NCI-H1694 treated with DMSO at 0.1 percent for 48 hours (cell line): Measurements from ENCODE around the gene ALOX15.
"Not testable (repeated sequence)": the region's sequence is repeated elsewhere in the genome, so short reads cannot be mapped to it uniquely, and the experiment has no call there.

Experiments used
- DNase-seq: peaks from one replicate; lab custom pipeline; 2025; lab: John Stamatoyannopoulos, UW

ALOX15 gene

DNA sequence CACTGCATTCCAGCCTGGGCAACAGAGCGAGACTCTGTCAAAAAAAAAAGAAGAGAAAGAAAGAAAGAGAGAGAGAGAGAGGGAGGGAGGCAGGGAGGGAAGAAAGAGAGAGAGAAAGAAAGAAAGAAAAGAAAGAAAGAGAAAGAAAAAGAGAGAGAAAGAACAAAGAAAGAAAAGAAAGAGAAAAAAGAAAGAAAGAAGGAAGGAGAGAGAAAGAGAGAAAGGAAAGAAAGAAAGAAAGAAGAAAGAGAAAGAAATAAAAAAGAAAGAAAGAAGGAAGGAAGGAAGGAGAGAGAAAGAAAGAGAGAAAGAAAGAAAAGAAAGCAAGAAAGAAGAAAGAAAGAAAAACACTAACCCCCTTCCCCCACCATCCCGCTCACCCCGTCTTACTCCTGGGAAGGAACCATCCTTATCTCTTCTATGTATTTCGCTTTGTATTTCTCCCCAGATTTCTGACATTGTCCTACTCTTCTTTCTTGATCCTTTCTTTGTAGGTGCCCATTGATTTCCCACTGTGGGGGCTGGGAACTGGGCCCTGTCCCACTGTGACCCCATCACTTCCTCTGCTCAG lies 20.9 kb downstream of the ALOX15 start:
- DNase-seq = no peak

GRCh38 chr17:4617590-4618351 lies 23.7 kb downstream of the ALOX15 start:
- DNase-seq = no peak

DNA sequence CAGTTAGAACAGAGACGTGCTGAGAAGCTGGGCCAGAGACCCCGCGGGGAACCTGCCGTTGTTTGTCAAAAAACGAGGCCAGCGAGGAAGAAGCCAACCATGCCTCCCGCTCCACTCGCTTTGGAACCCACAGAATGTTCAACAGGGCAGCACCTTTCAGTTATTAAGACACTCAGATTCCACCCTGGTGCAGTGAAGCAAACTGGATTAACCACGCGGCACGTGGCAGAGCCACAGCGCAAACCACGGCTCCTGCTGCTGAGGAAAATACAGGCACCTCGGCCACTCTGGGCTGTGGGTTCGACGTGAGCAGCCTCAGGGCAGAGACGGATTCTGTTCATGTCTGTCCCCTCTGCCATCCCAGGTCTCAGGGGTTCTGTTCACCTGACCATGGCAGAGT lies 24.4 kb downstream of the ALOX15 start:
- DNase-seq = no peak

- no peak for DNase-seq
Measured at GRCh38 chr17:4616476-4616875, 25.0 kb downstream of the ALOX15 start.

DNA sequence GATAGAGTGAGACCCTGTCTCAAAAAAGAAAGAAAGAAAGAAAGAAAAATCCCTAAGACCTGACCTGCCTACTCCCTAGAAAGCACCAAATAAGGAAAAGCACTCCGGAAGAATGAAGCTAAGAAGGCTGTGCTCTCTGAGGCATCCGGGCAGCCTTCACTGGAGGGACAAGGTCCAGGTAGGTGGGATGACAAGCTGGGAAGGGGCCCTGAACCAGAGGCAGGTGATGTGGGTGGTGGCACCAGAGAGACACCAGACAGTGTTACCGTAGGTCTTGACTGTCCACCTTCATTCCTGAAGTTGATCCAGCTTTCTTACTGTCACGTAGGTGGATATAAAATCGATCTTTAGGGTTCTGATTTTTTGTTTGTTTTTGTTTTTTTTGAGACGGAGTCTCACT lies 30.8 kb downstream of the ALOX15 start:
- DNase-seq = no peak

DNA sequence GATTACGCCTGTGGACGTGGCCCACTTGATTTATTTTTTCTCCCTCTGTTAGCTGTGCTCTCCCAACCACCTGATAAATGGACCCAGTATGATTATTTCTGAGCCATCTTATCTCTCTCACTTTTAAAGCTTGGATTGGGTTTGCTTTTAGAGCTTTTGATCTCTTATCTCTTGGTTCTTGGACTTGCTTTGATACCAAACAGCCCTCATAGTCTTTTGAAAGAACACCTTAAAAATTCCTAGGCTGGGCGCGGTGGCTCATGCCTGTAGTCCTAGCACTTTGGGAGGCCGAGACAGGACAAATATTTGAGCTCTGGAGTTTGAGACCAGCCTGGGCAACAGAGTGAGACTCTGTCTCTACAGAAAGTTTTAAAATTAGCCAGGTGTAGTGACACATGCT lies 31.3 kb downstream of the ALOX15 start:
- no peak for DNase-seq

DNA sequence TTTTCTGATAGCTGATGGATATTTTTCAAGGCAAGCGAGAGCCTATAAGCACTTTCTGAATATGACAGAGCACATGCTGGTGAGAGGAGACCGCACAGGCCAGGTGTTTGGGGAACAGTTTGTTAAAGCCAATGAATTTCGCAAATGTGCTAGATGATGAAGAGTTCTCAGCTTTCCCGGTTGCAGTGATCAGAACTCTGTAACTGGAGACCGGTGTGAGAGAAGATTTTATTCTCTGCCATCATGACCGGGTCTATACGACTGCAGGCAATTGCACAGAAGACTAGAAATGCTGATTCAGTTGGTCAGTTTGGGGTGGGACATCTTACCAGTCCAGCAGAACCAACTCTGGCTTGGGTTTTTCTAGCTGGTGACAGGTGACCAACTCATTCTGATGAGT lies 31.7 kb downstream of the ALOX15 start:
- no peak for DNase-seq

DNA sequence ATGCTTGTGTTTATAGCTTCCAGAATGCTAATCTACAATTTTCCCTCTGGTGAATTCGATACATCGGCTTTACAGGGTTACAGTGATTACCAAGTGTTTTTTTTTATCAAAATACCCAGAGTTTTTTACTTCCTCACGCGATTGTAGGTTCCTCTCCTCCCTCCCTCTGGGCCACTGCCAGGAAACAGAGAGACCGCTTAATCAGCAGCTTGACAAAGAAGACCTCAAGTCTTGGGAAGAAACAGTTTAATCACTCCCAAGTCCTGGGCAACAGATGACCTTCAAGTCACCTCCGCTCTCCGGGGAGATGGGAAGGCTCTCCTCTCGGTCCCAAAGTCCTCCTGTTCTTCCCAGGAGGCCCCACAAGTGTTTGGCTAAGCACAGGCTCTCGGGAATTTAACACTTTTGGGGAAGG lies 33.7 kb downstream of the ALOX15 start:
- no peak for DNase-seq

- no peak for DNase-seq
Measured at GRCh38 chr17:4607261-4607741, 34.2 kb downstream of the ALOX15 start.

DNA sequence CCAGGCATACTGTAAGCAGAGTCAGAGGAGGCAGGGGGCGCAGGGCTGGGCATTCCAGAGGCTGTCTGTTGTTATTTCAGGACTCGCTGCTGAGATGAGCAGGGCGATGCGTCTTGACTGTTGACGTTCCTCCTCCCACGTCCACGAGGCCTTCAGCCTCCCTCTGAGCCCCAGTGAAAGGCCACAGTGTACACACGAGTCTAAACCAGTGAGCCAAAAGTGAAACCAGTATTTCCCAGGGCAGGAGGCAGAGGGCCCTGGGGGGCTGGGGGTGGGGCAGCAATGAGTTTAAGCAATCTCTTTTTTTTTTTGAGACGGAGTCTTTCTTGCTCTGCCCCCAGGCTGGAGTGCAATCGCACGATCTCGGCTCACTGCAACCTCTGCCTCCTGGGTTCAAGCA lies 35.7 kb downstream of the ALOX15 start:
- DNase-seq = no peak

DNA sequence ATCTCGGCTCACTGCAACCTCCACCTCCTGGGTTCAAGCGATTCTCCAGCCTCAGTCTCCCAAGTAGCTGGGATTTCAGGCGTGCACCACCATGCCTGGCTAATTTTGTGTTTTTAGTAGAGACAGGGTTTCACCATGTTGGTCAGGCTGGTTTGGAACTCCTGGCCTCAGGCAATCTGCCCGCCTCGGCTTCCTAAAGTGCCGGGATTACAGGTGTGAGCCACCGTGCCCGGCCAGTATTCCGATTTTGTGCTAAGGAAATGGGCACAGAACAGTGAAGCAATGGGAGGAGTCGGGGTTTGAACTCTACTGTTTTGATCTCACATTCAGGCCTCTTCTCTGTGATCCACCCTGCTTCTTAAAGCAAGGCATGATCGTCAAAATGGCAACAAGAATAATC lies 36.7 kb downstream of the ALOX15 start:
- DNase-seq = not testable (repeated sequence)

GRCh38 chr17:4604111-4604644 lies 37.3 kb downstream of the ALOX15 start:
- peak; percentile 96 for DNase-seq

DNA sequence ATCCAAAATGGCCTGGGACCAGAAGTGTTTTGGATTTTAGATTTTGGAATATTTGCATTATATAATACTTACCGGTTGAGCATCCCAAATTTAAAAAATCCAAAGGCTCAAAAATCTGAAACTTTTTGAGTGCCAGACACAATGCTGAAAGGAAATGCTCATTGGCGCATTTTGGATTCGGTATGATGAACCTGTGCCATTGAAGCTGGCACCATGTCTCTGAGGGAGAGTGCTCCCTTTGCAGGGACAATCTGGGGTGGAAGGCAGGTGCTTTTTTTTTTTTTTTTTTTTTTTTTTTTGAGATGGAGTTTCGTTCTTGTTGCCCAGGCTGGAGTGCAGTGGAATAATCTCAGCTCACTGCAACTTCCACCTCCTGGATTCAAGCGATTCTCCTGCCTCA lies 39.4 kb downstream of the ALOX15 start:
- no peak for DNase-seq

GRCh38 chr17:4601326-4601725 lies 40.2 kb downstream of the ALOX15 start:
- DNase-seq = no peak

GRCh38 chr17:4600563-4600962 lies 40.9 kb downstream of the ALOX15 start:
- peak; percentile 21 for DNase-seq

GRCh38 chr17:4599505-4600281 lies 41.8 kb downstream of the ALOX15 start:
- peak; percentile 74 for DNase-seq

GRCh38 chr17:4598776-4599504 lies 42.5 kb downstream of the ALOX15 start:
- no peak for DNase-seq

DNA sequence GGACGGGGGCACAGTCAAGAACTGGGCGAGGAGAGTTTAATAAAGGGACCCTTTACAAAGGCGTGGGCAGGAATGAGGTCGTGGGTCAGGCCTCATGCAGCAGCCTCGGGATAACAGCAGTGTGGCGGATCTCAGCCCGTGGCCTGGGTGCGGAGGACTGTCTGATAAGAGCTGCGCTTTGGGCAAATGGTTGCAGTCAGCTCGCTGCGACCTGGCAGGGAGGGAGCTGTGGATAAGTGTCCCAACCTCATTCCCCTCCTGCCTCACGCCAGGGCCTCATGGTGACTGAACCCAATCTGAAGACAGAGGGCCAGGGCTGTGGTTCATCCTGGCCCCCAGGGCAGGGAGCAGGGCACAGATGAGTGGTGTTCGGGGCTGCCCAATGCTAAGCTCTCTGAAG lies 43.5 kb downstream of the ALOX15 start:
- no peak for DNase-seq

DNA sequence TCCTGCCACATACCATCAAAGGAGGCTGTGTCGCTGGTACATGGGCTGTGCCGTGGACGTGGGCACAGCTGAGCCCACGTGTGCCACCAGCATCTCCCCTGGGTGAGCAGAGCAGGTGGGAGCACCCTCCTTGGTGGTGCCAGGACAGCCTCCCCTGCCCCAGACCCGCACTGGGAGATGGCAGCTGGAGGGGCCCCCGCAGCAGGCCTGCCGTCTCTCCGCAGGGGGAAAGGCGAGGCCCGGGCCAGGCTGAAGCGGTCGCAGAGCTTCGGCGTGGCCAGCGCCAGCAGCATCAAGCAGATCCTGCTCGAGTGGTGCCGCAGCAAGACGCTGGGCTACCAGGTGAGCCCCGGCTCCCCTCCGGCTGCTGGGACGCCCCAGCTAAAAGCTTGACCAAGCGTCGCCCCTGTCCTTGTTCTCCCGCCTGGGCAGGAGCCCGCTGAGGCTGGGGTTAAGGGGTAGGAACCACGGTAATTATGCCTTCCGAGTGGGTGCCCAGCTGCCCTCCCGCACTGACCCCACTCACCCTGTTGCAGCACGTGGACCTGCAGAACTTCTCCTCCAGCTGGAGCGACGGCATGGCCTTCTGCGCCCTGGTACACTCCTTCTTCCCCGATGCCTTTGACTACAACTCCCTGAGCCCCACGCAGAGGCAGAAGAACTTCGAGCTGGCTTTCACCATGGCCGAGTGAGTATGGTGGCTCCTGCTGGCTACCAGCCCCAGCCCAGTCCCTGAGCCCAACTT lies 44.7 kb downstream of the ALOX15 start:
- DNase-seq = no peak

GRCh38 chr17:4595685-4596342 lies 45.7 kb downstream of the ALOX15 start:
- DNase-seq = not testable (repeated sequence)
